Measurements from ENCODE around the gene SLC2A11.
A peak's percentile ranks its signal among the peaks of the same experiment; 100 is the strongest.
"Not testable (repeated sequence)": the region's sequence is repeated elsewhere in the genome, so short reads cannot be mapped to it uniquely, and the experiment has no call there.

Gene SLC2A11

DNA sequence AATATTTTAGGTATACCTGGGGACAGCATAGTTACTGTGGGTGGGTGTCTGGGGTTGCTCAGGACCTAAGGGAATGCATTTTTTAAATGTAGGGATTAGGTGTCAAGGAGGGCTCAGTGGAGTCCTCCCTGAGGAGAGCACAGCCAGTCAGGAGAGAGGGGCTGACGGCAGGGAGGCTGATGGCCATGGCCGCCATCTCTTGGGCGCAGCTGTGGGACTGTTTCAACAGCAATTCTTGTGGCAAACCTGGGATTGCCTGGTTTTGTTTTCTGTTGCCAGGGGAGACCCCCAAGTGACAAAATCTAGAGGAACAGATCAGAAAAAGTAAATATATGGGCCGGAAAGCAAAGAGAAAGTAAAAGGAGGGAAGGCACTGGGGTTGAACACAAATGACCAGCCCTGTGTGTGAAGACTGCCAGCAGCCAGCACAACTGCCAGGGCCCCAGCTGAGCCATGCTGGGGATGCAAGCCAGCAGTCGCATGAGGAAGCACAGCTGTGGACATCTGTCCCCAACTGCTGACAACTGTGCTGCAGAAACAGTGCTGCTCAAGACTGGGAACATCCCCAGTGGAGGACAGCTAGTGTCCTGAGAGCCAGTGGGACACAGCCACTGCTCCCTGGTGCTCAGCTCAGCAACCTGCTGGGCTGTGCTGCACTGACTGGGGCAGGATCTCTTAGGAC is 47.0 kb downstream of the SLC2A11 start:
- DNase-seq (ENCODE audit: low read depth in 2 of 3, low spot score in 2 of 3), result no peak

DNA sequence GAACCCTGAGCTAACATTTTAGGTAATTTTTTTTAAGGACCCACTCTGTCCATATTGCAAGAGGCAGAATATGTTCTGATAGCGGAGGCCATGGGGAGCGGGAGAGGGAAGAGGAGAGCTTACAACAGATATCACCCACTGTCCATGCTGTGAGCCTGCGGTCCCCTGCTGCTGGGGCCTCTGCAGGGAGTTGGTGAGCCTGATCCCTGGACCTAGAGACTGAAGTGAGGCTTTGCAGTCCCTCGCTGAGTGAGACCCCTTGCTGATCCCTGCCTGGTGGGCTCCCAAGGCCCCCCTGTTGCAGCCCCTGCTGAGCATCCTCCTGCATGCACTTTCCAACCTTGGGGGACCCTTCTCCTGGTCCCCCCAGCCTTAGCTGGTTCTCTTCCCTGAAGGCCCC is 49.0 kb downstream of the SLC2A11 start:
- no peak for DNase-seq (ENCODE audit: low read depth in 2 of 3, low spot score in 2 of 3)

- DNase-seq (ENCODE audit: low read depth in 2 of 3, low spot score in 2 of 3), result not testable (repeated sequence)
Measured at GRCh38 chr22:23907423-23907822, 49.7 kb downstream of the SLC2A11 start.

- DNase-seq (ENCODE audit: low read depth in 2 of 3, low spot score in 2 of 3), result no peak
Measured at GRCh38 chr22:23908587-23909205, 51.0 kb downstream of the SLC2A11 start.

- no peak for DNase-seq (ENCODE audit: low read depth in 2 of 3, low spot score in 2 of 3)
Measured at GRCh38 chr22:23909296-23909898, 51.7 kb downstream of the SLC2A11 start.

DNA sequence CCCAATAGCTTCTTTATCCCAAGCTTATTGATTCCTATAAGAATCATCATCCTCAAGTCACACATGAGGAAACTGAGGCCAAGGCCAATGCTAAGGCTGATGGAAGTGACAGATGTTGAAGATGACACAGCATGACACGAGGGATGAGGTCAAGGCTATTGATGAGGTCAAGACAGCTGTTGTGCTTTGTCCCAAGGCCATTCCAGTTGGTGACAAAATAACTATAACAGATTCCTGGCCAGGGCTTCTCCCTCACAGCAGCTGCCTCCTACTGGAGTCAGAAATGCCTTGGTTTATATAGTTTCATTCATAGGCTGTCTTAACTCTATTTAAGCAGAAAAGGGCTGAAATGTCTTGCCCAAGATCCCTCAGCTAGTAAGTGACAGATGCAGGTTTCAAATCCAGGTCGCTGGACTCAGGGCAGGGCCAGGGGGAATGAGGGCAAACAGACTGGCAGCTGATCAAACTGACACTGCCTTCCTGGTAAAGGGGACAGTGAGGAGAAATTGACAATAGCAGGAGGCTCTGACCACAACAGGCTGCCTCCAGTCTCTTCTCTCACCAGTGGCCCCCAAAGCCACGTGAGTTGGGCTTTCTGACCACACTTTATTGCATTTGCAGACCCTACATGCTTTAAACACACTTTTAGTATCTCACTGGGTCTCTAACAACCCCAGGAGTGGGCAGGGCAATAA is 53.0 kb downstream of the SLC2A11 start:
- DNase-seq (ENCODE audit: low read depth in 2 of 3, low spot score in 2 of 3), result no peak

DNA sequence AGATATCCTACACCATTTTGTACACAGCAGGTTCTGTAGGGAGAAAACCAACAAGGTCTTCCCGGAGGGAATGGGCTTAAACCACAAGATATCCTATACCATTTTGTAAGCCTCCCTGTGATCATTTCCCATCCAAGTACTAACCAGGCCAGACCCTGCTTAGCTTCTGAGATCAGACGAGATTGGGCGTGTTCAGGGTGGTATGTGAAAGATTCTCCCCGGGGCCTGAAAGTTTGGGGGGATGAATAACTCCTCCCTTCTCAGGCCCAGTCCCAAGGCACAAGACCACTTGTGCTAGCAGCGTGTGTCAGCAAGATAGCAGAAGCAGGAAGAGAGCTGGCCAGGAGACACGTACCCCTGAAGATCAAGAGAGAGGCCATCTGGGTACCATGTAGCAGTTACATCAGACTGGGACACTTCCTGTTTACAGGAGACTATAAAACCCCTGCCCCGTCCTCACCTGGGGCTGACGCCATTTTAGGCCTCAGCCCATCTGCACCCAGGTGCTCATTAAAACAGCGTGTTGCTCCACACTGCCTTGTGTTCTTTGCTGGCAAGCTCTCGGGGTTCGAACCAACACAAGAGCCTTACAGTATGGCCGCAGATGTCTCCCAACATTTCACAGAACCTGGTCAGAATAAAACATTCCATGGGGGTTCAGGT is 53.8 kb downstream of the SLC2A11 start:
- no peak for DNase-seq (ENCODE audit: low read depth in 2 of 3, low spot score in 2 of 3)

GRCh38 chr22:23912293-23912903 is 54.7 kb downstream of the SLC2A11 start:
- no peak for DNase-seq (ENCODE audit: low read depth in 2 of 3, low spot score in 2 of 3)

DNA sequence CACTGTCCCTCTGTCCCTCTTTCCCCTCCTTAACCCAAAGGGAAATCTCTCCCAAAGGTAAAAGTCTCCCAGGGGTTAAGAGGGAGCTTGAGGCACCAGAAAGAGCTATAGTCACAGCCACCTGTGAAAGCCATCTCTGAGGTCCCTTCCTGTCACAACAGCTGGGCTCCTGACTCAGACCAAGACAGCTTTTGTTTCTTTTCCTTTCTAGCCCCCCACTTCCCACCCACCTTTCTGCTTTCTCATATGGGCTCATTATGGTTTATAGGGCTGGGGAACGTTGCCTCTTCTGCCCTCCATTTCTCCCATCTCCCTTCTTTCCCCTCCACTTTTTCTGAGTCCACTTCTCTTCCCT is 55.6 kb downstream of the SLC2A11 start:
- no peak for DNase-seq (ENCODE audit: low read depth in 2 of 3, low spot score in 2 of 3)

DNA sequence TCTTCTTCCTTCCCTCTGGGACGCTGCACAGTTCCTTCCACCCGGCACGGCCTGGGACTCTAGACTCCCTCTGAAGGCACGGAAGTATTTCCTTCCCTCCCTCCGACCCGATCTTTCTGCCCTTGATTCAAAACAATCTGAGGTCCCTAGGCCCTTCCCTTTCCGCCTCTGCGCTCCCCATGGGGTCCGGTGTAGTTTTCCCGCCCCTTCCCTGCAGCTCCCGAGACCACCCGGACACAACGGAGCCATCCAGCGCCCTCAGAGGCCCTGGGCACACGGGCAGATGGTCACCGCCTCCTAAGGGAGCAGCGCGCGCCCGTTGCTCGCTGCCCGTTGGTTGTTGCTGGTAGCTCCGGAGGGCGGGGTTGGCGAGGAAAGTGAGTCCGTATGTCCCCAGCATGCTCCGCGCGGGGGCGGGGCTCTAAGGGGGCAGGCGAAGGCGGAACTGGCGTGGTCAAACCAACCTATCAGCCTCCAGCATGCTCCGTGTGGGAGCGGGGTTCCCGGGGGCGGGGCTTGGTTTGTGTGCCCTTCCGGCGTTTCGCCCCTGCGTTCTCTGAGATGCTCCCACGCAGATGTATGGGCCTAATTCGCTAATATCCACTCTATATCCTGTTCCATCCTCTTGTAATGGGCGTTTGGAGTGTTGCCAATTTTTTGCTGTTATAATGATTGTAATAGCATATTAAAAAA is 56.1 kb downstream of the SLC2A11 start:
- peak; percentile 97 to 99 (median 99) for DNase-seq (ENCODE audit: low read depth in 2 of 3, low spot score in 2 of 3)

GRCh38 chr22:23915290-23915689 is 57.6 kb downstream of the SLC2A11 start:
- DNase-seq (ENCODE audit: low read depth in 2 of 3, low spot score in 2 of 3), result no peak

- not testable (repeated sequence) for DNase-seq (ENCODE audit: low read depth in 2 of 3, low spot score in 2 of 3)
Measured at GRCh38 chr22:23920267-23920611, 62.6 kb downstream of the SLC2A11 start.

- not testable (repeated sequence) for DNase-seq (ENCODE audit: low read depth in 2 of 3, low spot score in 2 of 3)
Measured at GRCh38 chr22:23921586-23922201, 64.0 kb downstream of the SLC2A11 start.

DNA sequence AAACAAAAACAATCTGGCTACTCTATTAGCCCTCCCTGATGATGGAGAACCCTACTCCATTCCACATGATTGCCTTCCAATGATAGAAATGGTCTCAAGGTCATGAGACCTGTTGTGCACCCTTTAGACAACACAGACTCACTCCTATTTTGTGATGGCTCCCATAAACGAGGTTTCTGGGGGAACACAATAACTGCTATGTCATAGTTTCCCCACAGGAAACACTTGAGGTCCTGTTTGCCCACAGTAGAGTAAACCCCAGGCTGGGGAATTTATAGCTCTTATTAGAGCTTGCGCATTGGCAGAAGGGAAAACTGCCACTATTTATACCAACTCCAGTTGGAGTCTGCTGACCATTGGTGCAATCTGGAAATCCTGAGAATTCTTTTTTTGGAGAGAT is 65.2 kb downstream of the SLC2A11 start:
- no peak for DNase-seq (ENCODE audit: low read depth in 2 of 3, low spot score in 2 of 3)

DNA sequence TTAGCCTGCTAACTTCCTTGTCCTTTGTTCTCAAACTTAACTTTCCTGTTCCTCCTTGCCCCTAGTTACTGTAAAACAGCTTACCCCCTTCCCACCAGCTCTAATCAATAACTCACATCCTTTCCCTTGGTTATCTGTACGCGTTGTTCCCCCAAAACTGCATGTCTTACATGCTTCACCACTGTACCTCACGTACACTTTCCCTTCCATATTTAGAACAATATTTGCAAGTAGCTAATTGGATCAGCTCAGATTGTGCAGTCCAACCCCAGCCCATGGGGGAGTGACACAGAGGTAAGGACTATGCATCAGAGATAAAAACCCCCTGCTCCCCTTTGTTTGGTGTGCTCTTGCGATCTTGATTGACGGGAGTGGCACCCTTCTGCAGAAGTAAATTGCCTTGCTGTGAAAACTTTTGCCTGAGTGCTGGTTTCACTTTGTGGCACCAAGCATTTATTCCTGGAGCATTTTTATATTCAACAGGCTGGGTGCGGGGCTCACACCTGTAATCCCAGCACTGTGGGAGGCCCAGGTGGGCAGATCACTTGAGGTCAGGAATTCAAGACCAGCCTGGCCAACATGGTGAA is 67.4 kb downstream of the SLC2A11 start:
- no peak for DNase-seq (ENCODE audit: low read depth in 2 of 3, low spot score in 2 of 3)

DNA sequence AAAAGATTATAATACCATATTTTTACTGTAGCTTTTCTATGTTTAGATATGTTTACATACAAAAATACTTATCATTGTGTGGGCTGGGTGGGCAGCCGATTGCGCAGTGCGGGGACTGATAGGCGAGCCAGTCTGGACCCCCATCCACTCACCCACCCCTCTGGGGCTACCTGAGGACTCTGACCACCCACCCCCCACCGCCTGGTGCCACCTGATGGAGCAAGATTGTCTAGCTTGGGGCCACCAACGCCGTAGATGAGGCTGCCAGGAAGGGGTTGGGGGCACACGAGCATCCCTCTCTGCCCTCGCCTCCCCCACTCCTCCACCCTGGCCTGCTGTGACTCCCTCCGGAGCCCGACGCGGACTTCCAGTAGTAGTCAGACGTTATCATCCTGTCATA is 68.9 kb downstream of the SLC2A11 start:
- DNase-seq (ENCODE audit: low read depth in 2 of 3, low spot score in 2 of 3), result no peak
